OCI-LY1 (cell line): ENCODE measurements around the gene TSNAX.

Source experiments
- H2AFZ ChIP-seq: fragments of 200-600 bp; sonication (generic), shearing (Covaris generic); 2 replicates; pipeline ENCODE4 v1.6.0; 2014; ENCODE audit warnings: antibody characterized with exemption, mild to moderate bottlenecking, low read length
- H3F3A ChIP-seq: fragments of 200-600 bp; sonication (generic), shearing (Covaris generic); 2 replicates; pipeline ENCODE4 v1.6.0; 2014; ENCODE audit warnings: mild to moderate bottlenecking, antibody characterized with exemption, low read length, moderate library complexity; ENCODE audit not compliant: insufficient read depth
- H3K27ac ChIP-seq: fragments of 200-600 bp; sonication (generic); 2 replicates; pipeline ENCODE4 v1.5.1; 2014; ENCODE audit warnings: low read length, mixed run types, mild to moderate bottlenecking, low read depth; ENCODE audit not compliant: poor library complexity, severe bottlenecking
- H3K27me3 ChIP-seq: fragments of 200-600 bp; sonication (generic); 2 replicates; pipeline ENCODE4 v1.6.0; 2014; ENCODE audit warnings: antibody characterized with exemption, mild to moderate bottlenecking, low read length, moderate library complexity; ENCODE audit not compliant: insufficient read depth
- H3K36me3 ChIP-seq: fragments of 200-600 bp; sonication (generic); 2 replicates; pipeline ENCODE4 v1.6.1; 2014; ENCODE audit warnings: mild to moderate bottlenecking, antibody characterized with exemption, low read length, moderate library complexity, mixed read lengths; ENCODE audit not compliant: insufficient read depth
- H3K4me1 ChIP-seq: fragments of 200-600 bp; sonication (generic); 2 replicates; pipeline ENCODE4 v1.5.1; 2014; ENCODE audit warnings: mild to moderate bottlenecking, low read length, moderate library complexity; ENCODE audit not compliant: insufficient read depth, severe bottlenecking
- H3K4me2 ChIP-seq: fragments of 200-600 bp; sonication (generic), shearing (Covaris generic); 2 replicates; pipeline ENCODE4 v1.6.1; 2014; ENCODE audit warnings: low read length
- H3K4me3 ChIP-seq: fragments of 200-600 bp; sonication (generic); 2 replicates; pipeline ENCODE4 v1.5.1; 2014; ENCODE audit warnings: low read length, low read depth, mild to moderate bottlenecking, mixed read lengths; ENCODE audit not compliant: poor library complexity, severe bottlenecking
- H3K79me2 ChIP-seq: fragments of 200-600 bp; shearing (Covaris generic); 2 replicates; pipeline ENCODE4 v1.6.1; 2016; ENCODE audit warnings: mixed run types, low read length, mixed read lengths; ENCODE audit not compliant: insufficient read depth
- H3K9ac ChIP-seq: fragments of 200-600 bp; sonication (generic), shearing (Covaris generic); 2 replicates; pipeline ENCODE4 v1.6.1; 2014; ENCODE audit warnings: mild to moderate bottlenecking, low read length, mixed read lengths
- H3K9me2 ChIP-seq: fragments of 200-600 bp; sonication (generic), shearing (Covaris generic); 2 replicates; pipeline ENCODE4 v1.6.1; 2014; ENCODE audit warnings: low read depth, mild to moderate bottlenecking, low read length, mixed read lengths
- H3K9me3 ChIP-seq: fragments of 200-600 bp; shearing (Covaris generic); 2 replicates; pipeline ENCODE4 v1.6.1; 2014; ENCODE audit warnings: low read length, mixed read lengths
- H4K20me1 ChIP-seq: fragments of 200-600 bp; sonication (generic), shearing (Covaris generic); 2 replicates; pipeline ENCODE4 v1.6.0; 2016; ENCODE audit warnings: mild to moderate bottlenecking, low read length; ENCODE audit not compliant: insufficient read depth
- CTCF ChIP-seq: fragments of 200-600 bp; sonication (generic), shearing (Covaris generic); IDR thresholded peaks from 2 replicates; pipeline ENCODE4 v1.5.1; 2017; ENCODE audit warnings: mild to moderate bottlenecking, antibody characterized with exemption, low read length, moderate library complexity, mixed read lengths
- EZH2 ChIP-seq: fragments of 200-600 bp; sonication (generic), shearing (Covaris generic); IDR thresholded peaks from 2 replicates; pipeline ENCODE4 v1.8.0; 2017; ENCODE audit warnings: borderline replicate concordance, mixed run types, mild to moderate bottlenecking, antibody characterized with exemption, low read length, moderate library complexity, mixed read lengths

Gene TSNAX

GRCh38 chr1:231611851-231612250 lies 83.4 kb downstream of the TSNAX start:
- peaks cover 7% of the 10 kb centered on the region; the same call in 1 of the 2 replicates for H3K27me3 ChIP-seq
- H3F3A ChIP-seq, result no peaks in the 10 kb centered on the region
- no peaks in the 10 kb centered on the region for H3K9me3 ChIP-seq
- no peaks in the 10 kb centered on the region for H3K9me2 ChIP-seq
- no peaks in the 10 kb centered on the region for H3K79me2 ChIP-seq
- no peak overlapping the region for H3K4me3 ChIP-seq
- peak overlapping the region; percentile 69; the same call in 1 of the 2 replicates for H3K4me2 ChIP-seq
- no peaks in the 10 kb centered on the region; the same call in 1 of the 2 replicates for H3K36me3 ChIP-seq
- no peaks in the 10 kb centered on the region for H4K20me1 ChIP-seq
- H3K27ac ChIP-seq, result no peak overlapping the region
- TF ChIP-seq CTCF, result no peak
- no peak for TF ChIP-seq EZH2
- H2AFZ ChIP-seq, result no peak overlapping the region
- H3K4me1 ChIP-seq, result peaks cover 17% of the 10 kb centered on the region
- no peak overlapping the region for H3K9ac ChIP-seq

GRCh38 chr1:231612393-231613089 lies 84.1 kb downstream of the TSNAX start:
- no peak overlapping the region for H2AFZ ChIP-seq

More at GRCh38 chr1:231612393-231613089, 84.1 kb downstream of the TSNAX start:
- Histone ChIP-seq H3K27me3 (peaks cover 7% of the 10 kb centered on the region; the same call in 1 of the 2 replicates), H3K4me2 (peak overlapping the region; percentile 69), H3K79me2 (no peaks in the 10 kb centered on the region), H3K4me3 (peak overlapping the region; percentile 22), H3K9ac (no peak overlapping the region), H3K27ac (no peak overlapping the region), H3K9me2 (no peaks in the 10 kb centered on the region), H3K36me3 (no peaks in the 10 kb centered on the region; the same call in 1 of the 2 replicates), H3K4me1 (peaks cover 17% of the 10 kb centered on the region), H3K9me3 (no peaks in the 10 kb centered on the region), H3F3A (no peaks in the 10 kb centered on the region), H4K20me1 (no peaks in the 10 kb centered on the region)
- no peak for TF ChIP-seq CTCF
- no peak for TF ChIP-seq EZH2
